ENCODE results near the gene SNX14. TPM values are rescaled to one million over a fixed set of nuclear protein-coding genes. Genes with fewer than 3 reads are reported as not detected.

The SNX14 gene
- total and polyA plus RNA-seq, 2 donors (not counting 3 experiments of a cell fraction or from before 2014, with no cell fraction given), result 41.3 to 74.3 TPM

- TF ChIP-seq POLR2AphosphoS5 (IDR thresholded peaks at IDR 0.05; ENCODE audit: insufficient read depth, low read depth, low read length) (no peak), EZH2 (IDR thresholded peaks at IDR 0.05; ENCODE audit: borderline replicate concordance, low read depth, low read length, severe bottlenecking) (no peak), FOS (IDR thresholded peaks at IDR 0.05; ENCODE audit: borderline replicate concordance, insufficient read depth, low read length) (no peak), POLR2A (IDR thresholded peaks at IDR 0.05; ENCODE audit: low read depth, low read length) (no peak), JUN (IDR thresholded peaks at IDR 0.05; ENCODE audit: borderline replicate concordance, insufficient read depth, insufficient read length, low read depth) (no peak), GATA2 (IDR thresholded peaks at IDR 0.05; ENCODE audit: insufficient read depth, insufficient read length, low read depth, low read length) (no peak), MYC (IDR thresholded peaks at IDR 0.05; ENCODE audit: low read depth, low read length) (no peak)
- Histone ChIP-seq H2AFZ (ENCODE audit: low read depth, low read length) (no peak overlapping the region), H3K27ac (ENCODE audit: insufficient read depth, low read depth, low read length) (no peak overlapping the region), H3K9me1 (replicated peaks; ENCODE audit: control insufficient read depth, extremely low read depth, insufficient read depth, low read length) (no peaks in the 10 kb centered on the region), H3K36me3 (ENCODE audit: control insufficient read depth in 2 of 2, extremely low read depth in 1 of 2, insufficient read depth in 2 of 2, low read length in 2 of 2) (no peaks in the 10 kb centered on the region), H3K4me3 (replicated peaks in 1 of 3; ENCODE audit: insufficient read depth in 1 of 3, low read depth in 1 of 3, low read length in 3 of 3) (no peak overlapping the region), H3K4me1 (ENCODE audit: control insufficient read depth, extremely low read depth, insufficient read depth, low read length) (no peaks in the 10 kb centered on the region), H3K9me3 (replicated peaks; ENCODE audit: control insufficient read depth, insufficient read depth, low read length) (no peaks in the 10 kb centered on the region), H3K27me3 (ENCODE audit: control insufficient read depth in 2 of 2, insufficient read depth in 2 of 2, low read length in 2 of 2) (no peaks in the 10 kb centered on the region), H3K4me2 (ENCODE audit: insufficient read depth, low read length) (no peak overlapping the region), H4K20me1 (replicated peaks; ENCODE audit: control insufficient read depth, extremely low read depth, insufficient read depth, low read length) (no peaks in the 10 kb centered on the region), H3K79me2 (ENCODE audit: control insufficient read depth, insufficient read depth, low read length) (no peaks in the 10 kb centered on the region), H3K9ac (replicated peaks; ENCODE audit: extremely low read depth, insufficient read depth, low read length) (no peak overlapping the region)
- ChIA-PET CTCF (interaction anchor here (1.1 kb wide), 1 partner anchor 11 kb away, joined by 3 read pairs; no protein-coding TSS in a partner anchor), POLR2A (no interaction called here)
- no TSS peak for BruUV-seq (replicated peaks)
- DNase-seq (ENCODE audit: low read depth, low spot score) (no peak), FAIRE-seq (no peak)
- dilution Hi-C loops (cut with MboI; ENCODE audit: extremely low pct_ligation_motif_present, low sequenced_read_pairs) (no loop called here), intact Hi-C loops (cut with micrococcal nuclease) (no loop called here)
Measured at GRCh38 chr6:85547719-85548118, 45.9 kb downstream of the SNX14 start.

- Histone ChIP-seq H3K4me1 (ENCODE audit: control insufficient read depth, extremely low read depth, insufficient read depth, low read length) (no peaks in the 10 kb centered on the region), H4K20me1 (replicated peaks; ENCODE audit: control insufficient read depth, extremely low read depth, insufficient read depth, low read length) (no peaks in the 10 kb centered on the region), H3K9me1 (replicated peaks; ENCODE audit: control insufficient read depth, extremely low read depth, insufficient read depth, low read length) (no peaks in the 10 kb centered on the region), H3K9ac (replicated peaks; ENCODE audit: extremely low read depth, insufficient read depth, low read length) (no peak overlapping the region), H3K36me3 (ENCODE audit: control insufficient read depth in 2 of 2, extremely low read depth in 1 of 2, insufficient read depth in 2 of 2, low read length in 2 of 2) (no peaks in the 10 kb centered on the region), H3K27me3 (ENCODE audit: control insufficient read depth in 2 of 2, insufficient read depth in 2 of 2, low read length in 2 of 2) (no peaks in the 10 kb centered on the region), H3K9me3 (replicated peaks; ENCODE audit: control insufficient read depth, insufficient read depth, low read length) (no peaks in the 10 kb centered on the region), H3K4me2 (ENCODE audit: insufficient read depth, low read length) (no peak overlapping the region), H3K4me3 (replicated peaks in 1 of 3; ENCODE audit: insufficient read depth in 1 of 3, low read depth in 1 of 3, low read length in 3 of 3) (no peak overlapping the region), H3K27ac (ENCODE audit: insufficient read depth, low read depth, low read length) (no peak overlapping the region), H3K79me2 (ENCODE audit: control insufficient read depth, insufficient read depth, low read length) (no peaks in the 10 kb centered on the region), H2AFZ (ENCODE audit: low read depth, low read length) (no peak overlapping the region)
- ChIA-PET CTCF (no interaction called here), POLR2A (no interaction called here)
- dilution Hi-C loops (cut with MboI; ENCODE audit: extremely low pct_ligation_motif_present, low sequenced_read_pairs) (no loop called here), intact Hi-C loops (cut with micrococcal nuclease) (no loop called here)
- DNase-seq (ENCODE audit: low read depth, low spot score) (no peak), FAIRE-seq (no peak)
- TF ChIP-seq JUN (IDR thresholded peaks at IDR 0.05; ENCODE audit: borderline replicate concordance, insufficient read depth, insufficient read length, low read depth) (no peak), CTCF (IDR thresholded peaks at IDR 0.05; ENCODE audit: extremely low read depth in 1 of 2, insufficient read depth in 1 of 2, low read depth in 1 of 2, low read length in 2 of 2) (no peak), MYC (IDR thresholded peaks at IDR 0.05; ENCODE audit: low read depth, low read length) (no peak), MAX (IDR thresholded peaks at IDR 0.05; ENCODE audit: insufficient read depth, insufficient read length) (no peak)
- BruUV-seq (replicated peaks), result no TSS peak
Measured at GRCh38 chr6:85544776-85545175, 48.9 kb downstream of the SNX14 start.

Measured in endothelial cell of umbilical vein (primary cell).